Tibial nerve (tissue), 4 donors: ENCODE measurements around the gene C1QTNF4. TPM values are rescaled to one million over a fixed set of nuclear protein-coding genes. Genes with fewer than 3 reads are reported as not detected.

ENCODE experiments used
- DNase-seq, 2 donors: peaks; one replicate each; pipeline ENCODE4 v3.0.0-alpha.2; 2019; ENCODE audit warnings: low spot score in 2 of 2
- H3K27ac ChIP-seq, 4 donors: fragments of 200-600 bp; sonication (generic) in 3 of 4; one replicate each; pipeline ENCODE4 v1.5.1; 2017 to 2019; ENCODE audit warnings: mild to moderate bottlenecking in 1 of 4
- H3K27me3 ChIP-seq, 2 donors: fragments of 200-600 bp; sonication (generic) in 1 of 2; one replicate each; pipeline versions ENCODE4 v1.5.1 to v1.6.0; 2017 to 2019
- H3K36me3 ChIP-seq, 3 donors: fragments of 200-600 bp; sonication (generic); one replicate each; pipeline ENCODE4 v1.5.1; 2018 to 2019
- H3K4me1 ChIP-seq, 4 donors: fragments of 200-600 bp; sonication (generic) in 3 of 4; one replicate each; pipeline ENCODE4 v1.5.1; 2017 to 2019
- H3K4me3 ChIP-seq, 4 donors: fragments of 200-600 bp; sonication (generic) in 3 of 4; one replicate each; pipeline ENCODE4 v1.5.1; 2017 to 2019; ENCODE audit warnings: mild to moderate bottlenecking in 1 of 4, moderate library complexity in 1 of 4
- H3K9me3 ChIP-seq, 4 donors: fragments of 200-600 bp; sonication (generic) in 3 of 4; one replicate each; pipeline ENCODE4 v1.5.1; 2017 to 2019
- CTCF ChIP-seq, 5 experiments: fragments of 200-600 bp in 3 of 5; fragments of 450-650 bp in 2 of 5; sonication (generic) in 3 of 5; IDR thresholded peaks; one replicate each; pipeline ENCODE4 v1.5.1; 2016 to 2019; ENCODE audit warnings: antibody characterized with exemption in 5 of 5, mild to moderate bottlenecking in 3 of 5, moderate library complexity in 2 of 5
- EP300 ChIP-seq, 2 donors: sonication (generic); formaldehyde crosslinking; IDR thresholded peaks; one replicate each; pipeline ENCODE4 v1.6.1; 2017; ENCODE audit warnings: antibody characterized with exemption in 2 of 2, mild to moderate bottlenecking in 1 of 2
- POLR2A ChIP-seq, 2 donors: fragments of 450-650 bp; IDR thresholded peaks; one replicate each; pipeline ENCODE4 v1.6.1; 2017; ENCODE audit warnings: antibody characterized with exemption in 2 of 2, mild to moderate bottlenecking in 2 of 2, moderate library complexity in 2 of 2
- WGBS, 2 donors: methylation state at CpG; one replicate each; pipeline ENCODE4 v1.1.5; 2018; 5-methylcytosine and 5-hydroxymethylcytosine counted together
- total RNA-seq, 4 donors: library from RNA; depleted of rRNA; stranded (reverse); fragments of >200 nt; gene quantifications; one replicate each; pipeline ENCODE4 v1.1.0, GENCODE V29; 2016

Gene C1QTNF4
- total RNA-seq, 4 donors from 2014 or later = 6.9 to 13.2 (median 9.2) TPM

DNA sequence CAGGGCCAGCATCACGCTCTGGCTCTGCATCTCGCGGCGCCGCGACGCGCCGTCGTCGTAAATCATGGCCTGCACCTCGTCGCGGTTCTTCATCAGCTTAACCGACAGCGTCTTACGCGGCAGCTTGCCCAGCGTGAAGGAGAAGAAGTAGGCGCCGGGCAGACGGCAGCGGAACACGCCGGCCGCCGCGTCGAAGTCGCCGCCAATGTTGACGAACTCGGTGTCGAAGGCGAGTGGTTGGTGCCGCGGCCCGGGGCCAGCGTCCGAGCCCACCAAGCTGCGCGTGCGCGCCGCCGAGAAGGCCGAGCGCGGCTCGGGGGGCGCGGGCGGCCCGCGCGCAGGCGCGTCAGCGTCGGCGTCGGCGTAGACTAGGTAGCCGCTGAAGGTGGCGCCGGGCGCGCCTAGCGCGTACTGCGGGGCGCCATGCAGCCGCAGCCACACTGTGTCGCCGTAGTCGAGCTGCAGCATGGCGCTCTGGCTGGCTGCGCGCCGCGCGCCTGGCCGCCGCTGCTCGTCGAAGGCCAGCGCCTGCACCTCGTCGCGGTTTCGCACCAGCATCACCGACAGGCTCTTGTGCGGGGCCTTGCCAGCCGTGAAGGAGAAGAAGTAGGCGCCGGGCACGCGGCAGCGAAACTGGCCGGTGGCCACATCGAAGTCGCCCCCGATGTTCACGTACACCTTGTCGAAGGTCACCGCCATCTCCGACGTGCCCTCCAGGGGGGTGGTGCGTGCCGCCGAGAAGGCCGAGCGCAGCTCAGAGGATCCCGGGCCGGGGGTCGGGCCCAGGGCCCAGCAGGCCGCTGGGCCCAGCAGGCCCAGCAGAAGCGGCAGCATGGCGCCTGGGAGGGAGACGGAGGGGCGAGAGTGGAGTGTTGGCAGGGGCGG lies 4.0 kb downstream of the C1QTNF4 start:
- Histone ChIP-seq H3K27me3 (peaks cover 0 to 28% of the 10 kb centered on the region in 2 donors), H3K4me3 (peak overlapping the region; percentile 21 to 57 (median 36)), H3K9me3 (no peaks in the 10 kb centered on the region), H3K27ac (peak overlapping the region in 2 of 4 donors; percentile 70 to 77), H3K36me3 (peaks cover 0 to 8% (median 0%) of the 10 kb centered on the region in 3 donors), H3K4me1 (peaks cover 0 to 70% (median 7%) of the 10 kb centered on the region in 4 donors)
- DNase-seq = no peak
- 35 to 50% methylated on average over 78 to 107 of the region's 122 CpGs for WGBS, 2 donors
- TF ChIP-seq CTCF (IDR thresholded peaks at IDR 0.05) = no peak
- TF ChIP-seq EP300 (IDR thresholded peaks at IDR 0.05) = peak in 1 of 2 donors; percentile 21

DNA sequence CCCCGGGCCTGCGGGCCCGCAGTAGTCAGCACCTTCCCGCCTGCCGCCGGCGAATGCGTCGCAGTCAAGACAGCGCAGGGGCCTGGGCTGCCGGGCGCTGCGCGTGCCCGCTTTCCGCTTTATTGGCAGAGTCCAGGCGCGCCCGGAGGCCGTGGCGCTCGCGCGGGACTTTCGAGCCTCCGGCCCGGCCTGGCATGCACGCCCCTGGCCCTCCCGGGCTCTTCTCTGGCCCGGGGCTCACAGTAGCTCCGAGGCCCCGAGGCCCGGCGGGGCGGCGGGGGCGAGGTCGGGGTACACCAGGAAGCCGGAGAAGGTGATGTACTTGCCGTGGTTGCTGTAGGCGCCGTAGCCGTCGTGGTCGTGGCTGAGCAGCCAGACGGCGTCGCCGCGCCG lies 4.6 kb downstream of the C1QTNF4 start:
- peak overlapping the region; percentile 21 to 57 (median 36) for H3K4me3 ChIP-seq
- TF ChIP-seq CTCF (IDR thresholded peaks at IDR 0.05) = no peak
- no peak for TF ChIP-seq POLR2A (IDR thresholded peaks at IDR 0.05)
- TF ChIP-seq EP300 (IDR thresholded peaks at IDR 0.05) = no peak
- peaks cover 0 to 15% (median 0%) of the 10 kb centered on the region in 3 donors for H3K36me3 ChIP-seq
- H3K4me1 ChIP-seq = peaks cover 0 to 67% (median 7%) of the 10 kb centered on the region in 4 donors
- peaks cover 0 to 22% of the 10 kb centered on the region in 2 donors for H3K27me3 ChIP-seq
- 20 to 33% methylated on average over 17 to 39 of the region's 51 CpGs for WGBS, 2 donors
- peak overlapping the region in 2 of 4 donors; percentile 70 to 77 for H3K27ac ChIP-seq
- H3K9me3 ChIP-seq = no peaks in the 10 kb centered on the region
- no peak for DNase-seq

DNA sequence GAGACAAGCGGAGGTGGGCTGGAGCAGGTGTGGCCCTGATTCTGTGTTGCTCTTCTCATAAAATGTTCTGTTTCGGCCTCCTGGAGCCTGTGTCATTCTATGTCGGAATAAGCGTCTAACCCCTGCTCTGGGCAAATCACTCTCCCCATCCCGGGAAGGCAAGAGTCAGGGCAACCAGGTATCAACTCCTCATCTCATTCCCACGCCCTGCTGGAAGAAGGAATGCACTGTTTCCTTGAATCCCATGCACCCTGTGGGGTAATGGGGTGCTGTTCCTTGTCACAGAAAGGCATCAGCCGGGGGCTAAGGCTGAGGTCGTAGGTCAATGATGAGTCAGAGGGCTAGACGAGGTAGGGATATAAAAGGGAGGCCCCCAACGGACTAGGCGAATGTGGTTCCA lies 5.1 kb downstream of the C1QTNF4 start:
- peaks cover 0 to 62% (median 4%) of the 10 kb centered on the region in 4 donors for H3K4me1 ChIP-seq
- H3K4me3 ChIP-seq = peak overlapping the region; percentile 21 to 57 (median 36)
- H3K36me3 ChIP-seq = peaks cover 0 to 19% (median 0%) of the 10 kb centered on the region in 3 donors
- 52 to 55% methylated on average over 9 to 11 of the region's 11 CpGs for WGBS, 2 donors
- TF ChIP-seq POLR2A (IDR thresholded peaks at IDR 0.05) = no peak
- TF ChIP-seq EP300 (IDR thresholded peaks at IDR 0.05) = no peak
- no peak for TF ChIP-seq CTCF (IDR thresholded peaks at IDR 0.05)
- no peak for DNase-seq
- no peaks in the 10 kb centered on the region for H3K9me3 ChIP-seq
- H3K27me3 ChIP-seq = peaks cover 0 to 17% of the 10 kb centered on the region in 2 donors
- H3K27ac ChIP-seq = peak overlapping the region in 2 of 4 donors; percentile 70 to 77

GRCh38 chr11:47587723-47588326 lies 6.4 kb downstream of the C1QTNF4 start:
- Histone ChIP-seq H3K27ac (peak overlapping the region in 2 of 4 donors; percentile 63 to 77), H3K4me1 (peaks cover 0 to 49% (median 2%) of the 10 kb centered on the region in 4 donors), H3K9me3 (no peaks in the 10 kb centered on the region), H3K4me3 (peak overlapping the region in 1 of 4 donors; percentile 28), H3K27me3 (peaks cover 0 to 5% of the 10 kb centered on the region in 2 donors), H3K36me3 (peaks cover 0 to 32% (median 9%) of the 10 kb centered on the region in 3 donors)
- 49 to 60% methylated on average over 9 to 14 of the region's 14 CpGs for WGBS, 2 donors
- no peak for TF ChIP-seq CTCF (IDR thresholded peaks at IDR 0.05)
- no peak for TF ChIP-seq EP300 (IDR thresholded peaks at IDR 0.05)
- no peak for TF ChIP-seq POLR2A (IDR thresholded peaks at IDR 0.05)
- DNase-seq = peak; percentile 43 to 54
